MCF 10A (cell line): ENCODE measurements around the gene AKAP8L. TPM values are rescaled to one million over a fixed set of nuclear protein-coding genes. Genes with fewer than 3 reads are reported as not detected.
A peak's percentile ranks its signal among the peaks of the same experiment; 100 is the strongest.

Source experiments
- BruUV-seq: library from RNA; stranded (reverse); fragments of 400-500 nt; replicated peaks from 2 replicates; lab custom pipeline; 2021; lab: Mats Ljungman, UMichigan
- CTCF ChIA-PET: fragments of 300-600 bp; sonication (Branson Sonifier 250); formaldehyde crosslinking; extraction: SDS; loops from one replicate; lab custom pipeline; 2021; ENCODE audit warnings: antibody characterized with exemption, inconsistent platforms; lab: Yijun Ruan, JAX
- POLR2A ChIA-PET: fragments of 300-600, 350-650 bp; sonication (Branson Sonifier 250); formaldehyde crosslinking; extraction: SDS; loops from one replicate; lab custom pipeline; 2020; ENCODE audit warnings: antibody characterized with exemption, inconsistent platforms; lab: Yijun Ruan, JAX
- DNase-seq: peaks from one replicate; pipeline ENCODE4 v3.0.0-alpha.2; 2018; ENCODE audit not compliant: unreplicated experiment
- H3K27ac Mint-ChIP-seq: one replicate; pipeline ENCODE4 v1.8.0; 2022; ENCODE audit warnings: mild to moderate bottlenecking, low read depth, mixed read lengths; ENCODE audit not compliant: unreplicated experiment
- H3K27me3 Mint-ChIP-seq: one replicate; pipeline ENCODE4 v1.8.0; 2022; ENCODE audit warnings: mixed read lengths; ENCODE audit not compliant: insufficient read depth, unreplicated experiment
- H3K36me3 Mint-ChIP-seq: one replicate; pipeline ENCODE4 v1.8.0; 2022; ENCODE audit warnings: mild to moderate bottlenecking, moderate library complexity, mixed read lengths; ENCODE audit not compliant: insufficient read depth, unreplicated experiment
- H3K4me1 Mint-ChIP-seq: one replicate; pipeline ENCODE4 v1.8.0; 2022; ENCODE audit warnings: mixed read lengths; ENCODE audit not compliant: insufficient read depth, unreplicated experiment
- H3K4me3 Mint-ChIP-seq: one replicate; pipeline ENCODE4 v1.8.0; 2022; ENCODE audit warnings: mild to moderate bottlenecking, moderate library complexity, mixed read lengths; ENCODE audit not compliant: unreplicated experiment
- H3K9me3 Mint-ChIP-seq: one replicate; pipeline ENCODE4 v1.8.0; 2022; ENCODE audit warnings: mixed read lengths; ENCODE audit not compliant: unreplicated experiment
- CTCF ChIP-seq: fragments of 200-600 bp; IDR thresholded peaks from one replicate; pipeline ENCODE4 v1.8.0; 2022; ENCODE audit warnings: antibody characterized with exemption, mild to moderate bottlenecking; ENCODE audit not compliant: unreplicated experiment
- intact Hi-C: fragments of 100-400 bp; cut with micrococcal nuclease; formaldehyde crosslinking; loops from 2 replicates; pipeline ENCODE4 v1.14.1; 2022
- total RNA-seq: library from RNA; stranded (reverse); gene quantifications from 2 replicates; pipeline ENCODE4 v1.2.3, GENCODE V29; 2022

The AKAP8L gene
- total RNA-seq, 1 experiment from 2014 or later = 84.7 TPM

GRCh38 chr19:15401397-15401710 is 17.4 kb downstream of the AKAP8L start:
- H3K9me3 Mint-ChIP-seq = no peaks in the 10 kb centered on the region
- no peak overlapping the region for H3K27ac Mint-ChIP-seq
- H3K36me3 Mint-ChIP-seq = peaks cover 48% of the 10 kb centered on the region
- H3K4me1 Mint-ChIP-seq = peaks cover 15% of the 10 kb centered on the region
- no TSS peak for BruUV-seq
- no peak for TF ChIP-seq CTCF
- ChIA-PET CTCF (interaction anchor here (0.5 kb wide), 1 partner anchor 31 kb away, joined by 4 read pairs; no protein-coding TSS in a partner anchor), POLR2A (interaction anchor here (2.8 kb wide), 1 partner anchor 17 kb away, joined by 12 read pairs; the partner anchor contains the start of gene AKAP8L)
- no peaks in the 10 kb centered on the region for H3K27me3 Mint-ChIP-seq
- no peak overlapping the region for H3K4me3 Mint-ChIP-seq
- intact Hi-C loops = no loop called here
- no peak for DNase-seq

GRCh38 chr19:15400521-15401396 is 18.0 kb downstream of the AKAP8L start:
- DNase-seq = no peak
- CTCF ChIA-PET = interaction anchor here (0.5 to 0.8 kb wide), 2 partner anchors 17 to 31 kb away, joined by 3 to 4 read pairs; no protein-coding TSS in a partner anchor
- no peak for TF ChIP-seq CTCF
- BruUV-seq = TSS peak; percentile 20
- no peaks in the 10 kb centered on the region for H3K27me3 Mint-ChIP-seq
- peaks cover 49% of the 10 kb centered on the region for H3K36me3 Mint-ChIP-seq
- intact Hi-C loops = no loop called here
- H3K4me3 Mint-ChIP-seq = no peak overlapping the region
- no peak overlapping the region for H3K27ac Mint-ChIP-seq
- peaks cover 9% of the 10 kb centered on the region for H3K4me1 Mint-ChIP-seq
- POLR2A ChIA-PET = interaction anchor here (1.3 to 2.8 kb wide), 2 partner anchors 18 to 32 kb away, joined by 3 to 12 read pairs; partner anchors contain the start of gene AKAP8L
- no peaks in the 10 kb centered on the region for H3K9me3 Mint-ChIP-seq

- no peak for TF ChIP-seq CTCF
- no peak for DNase-seq
- H3K27ac Mint-ChIP-seq = no peak overlapping the region
- ChIA-PET POLR2A (interaction anchor here (1.3 kb wide), 1 partner anchor 33 kb away, joined by 3 read pairs; no protein-coding TSS in a partner anchor), CTCF (interaction anchor here (0.5 kb wide), 1 partner anchor 43 kb away, joined by 4 read pairs; no protein-coding TSS in a partner anchor)
- H3K9me3 Mint-ChIP-seq = no peaks in the 10 kb centered on the region
- no TSS peak for BruUV-seq
- intact Hi-C loops = no loop called here
- H3K4me3 Mint-ChIP-seq = no peak overlapping the region
- peaks cover 8% of the 10 kb centered on the region for H3K4me1 Mint-ChIP-seq
- H3K36me3 Mint-ChIP-seq = peaks cover 50% of the 10 kb centered on the region
- H3K27me3 Mint-ChIP-seq = no peaks in the 10 kb centered on the region
These were observed 19.2 kb downstream of the AKAP8L start for GRCh38 chr19:15399635-15400034.

GRCh38 chr19:15399234-15399515 is 19.6 kb downstream of the AKAP8L start:
- BruUV-seq = no TSS peak
- no peak for TF ChIP-seq CTCF
- intact Hi-C loops = no loop called here
- H3K36me3 Mint-ChIP-seq = peaks cover 55% of the 10 kb centered on the region
- H3K27me3 Mint-ChIP-seq = no peaks in the 10 kb centered on the region
- no peak overlapping the region for H3K4me3 Mint-ChIP-seq
- ChIA-PET CTCF (no interaction called here), POLR2A (interaction anchor here (2.3 kb wide), 1 partner anchor 19 kb away, joined by 10 read pairs; the partner anchor contains the start of gene AKAP8L)
- no peak overlapping the region for H3K27ac Mint-ChIP-seq
- peaks cover 8% of the 10 kb centered on the region for H3K4me1 Mint-ChIP-seq
- DNase-seq = no peak
- H3K9me3 Mint-ChIP-seq = no peaks in the 10 kb centered on the region
